Fibroblast of the aortic adventitia (primary cell): ENCODE measurements around the gene INTS6. TPM values are rescaled to one million over a fixed set of nuclear protein-coding genes. Genes with fewer than 3 reads are reported as not detected.
A peak's percentile ranks its signal among the peaks of the same experiment; 100 is the strongest.

Source experiments
- DNase-seq: peaks from one replicate; pipeline ENCODE4 v3.0.0-alpha.2; 2010; ENCODE audit warnings: low read depth
- H3K4me3 ChIP-seq: 2 replicates; pipeline ENCODE4 v1.5.1; 2011; ENCODE audit warnings: low read depth, mild to moderate bottlenecking, control low read depth, low read length, moderate library complexity
- total RNA-seq: library from RNA; depleted of rRNA; stranded (reverse); fragments of >200 nt; gene quantifications from 2 replicates; pipeline ENCODE4 v1.2.3, GENCODE V29; 2012; ENCODE audit warnings: low replicate concordance
- TF ChIP-seq, protein P1 (sequence below): IDR thresholded peaks from 2 replicates; pipeline ENCODE4 v1.5.1; 2011; ENCODE audit warnings: mild to moderate bottlenecking, low read length, control low read depth, inconsistent platforms; ENCODE audit not compliant: insufficient read depth

Gene INTS6
- total RNA-seq, 1 donor = 41.1 TPM

DNA sequence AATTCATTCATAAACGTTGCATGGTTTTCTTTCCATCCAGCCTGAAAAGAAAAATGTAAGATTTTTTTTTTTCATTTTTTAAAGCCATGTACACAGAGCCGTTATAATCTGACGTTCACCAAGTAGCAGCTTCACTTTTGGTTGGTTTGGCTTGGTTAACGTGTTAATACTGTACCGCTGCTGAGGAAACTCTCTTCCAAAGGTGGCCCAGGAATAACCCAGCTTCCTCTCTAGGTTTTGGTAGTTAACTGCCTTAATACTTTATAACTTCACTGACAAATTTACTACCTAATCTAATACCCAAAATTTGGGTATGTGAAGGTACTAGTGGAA, 1.7 kb downstream of the INTS6 start:
- peak overlapping the region; percentile 90 for H3K4me3 ChIP-seq
- DNase-seq = no peak
- TF ChIP-seq, protein P1, sequence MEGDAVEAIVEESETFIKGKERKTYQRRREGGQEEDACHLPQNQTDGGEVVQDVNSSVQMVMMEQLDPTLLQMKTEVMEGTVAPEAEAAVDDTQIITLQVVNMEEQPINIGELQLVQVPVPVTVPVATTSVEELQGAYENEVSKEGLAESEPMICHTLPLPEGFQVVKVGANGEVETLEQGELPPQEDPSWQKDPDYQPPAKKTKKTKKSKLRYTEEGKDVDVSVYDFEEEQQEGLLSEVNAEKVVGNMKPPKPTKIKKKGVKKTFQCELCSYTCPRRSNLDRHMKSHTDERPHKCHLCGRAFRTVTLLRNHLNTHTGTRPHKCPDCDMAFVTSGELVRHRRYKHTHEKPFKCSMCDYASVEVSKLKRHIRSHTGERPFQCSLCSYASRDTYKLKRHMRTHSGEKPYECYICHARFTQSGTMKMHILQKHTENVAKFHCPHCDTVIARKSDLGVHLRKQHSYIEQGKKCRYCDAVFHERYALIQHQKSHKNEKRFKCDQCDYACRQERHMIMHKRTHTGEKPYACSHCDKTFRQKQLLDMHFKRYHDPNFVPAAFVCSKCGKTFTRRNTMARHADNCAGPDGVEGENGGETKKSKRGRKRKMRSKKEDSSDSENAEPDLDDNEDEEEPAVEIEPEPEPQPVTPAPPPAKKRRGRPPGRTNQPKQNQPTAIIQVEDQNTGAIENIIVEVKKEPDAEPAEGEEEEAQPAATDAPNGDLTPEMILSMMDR = no peak

- DNase-seq = no peak
- TF ChIP-seq, protein P1 = no peak
Measured at GRCh38 chr13:51449018-51449417, 3.8 kb downstream of the INTS6 start.

DNA sequence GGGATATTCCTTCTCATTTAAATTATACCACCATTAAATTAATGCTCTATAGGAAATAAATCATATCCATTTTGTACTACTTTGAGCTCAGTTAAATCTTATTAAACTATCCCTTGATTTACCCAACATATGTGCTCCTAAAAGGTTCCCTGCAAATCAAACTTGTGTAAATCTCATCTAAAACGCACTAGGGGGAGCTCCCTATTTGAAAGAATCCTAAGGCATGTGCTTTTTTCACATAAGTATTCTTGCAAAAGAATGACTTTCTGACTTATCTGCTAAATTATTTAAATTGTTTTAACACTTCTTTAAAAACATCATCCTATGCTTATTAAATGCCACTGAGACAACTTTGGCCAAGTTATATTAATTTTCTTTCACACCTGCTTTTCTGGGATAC, 7.9 kb downstream of the INTS6 start:
- TF ChIP-seq, protein P1 = peak; percentile 46
- H3K4me3 ChIP-seq = no peak overlapping the region

More at GRCh38 chr13:51449018-51449417, 3.8 kb downstream of the INTS6 start:
- H3K4me3 ChIP-seq = no peak overlapping the region

GRCh38 chr13:51440381-51440780, 12.5 kb downstream of the INTS6 start:
- TF ChIP-seq, protein P1 = no peak
- H3K4me3 ChIP-seq = no peak overlapping the region
- no peak for DNase-seq

More for the DNA sequence above, 7.9 kb downstream of the INTS6 start:
- peak; percentile 76 for DNase-seq

- DNase-seq = no peak
- TF ChIP-seq, protein P1 = no peak
- no peak overlapping the region for H3K4me3 ChIP-seq
Measured at GRCh38 chr13:51437550-51438127, 15.2 kb downstream of the INTS6 start.

GRCh38 chr13:51435002-51435578, 17.7 kb downstream of the INTS6 start:
- TF ChIP-seq, protein P1 = peak; percentile 64
- H3K4me3 ChIP-seq = no peak overlapping the region
- DNase-seq = peak; percentile 62

GRCh38 chr13:51432576-51432975, 20.3 kb downstream of the INTS6 start:
- no peak overlapping the region for H3K4me3 ChIP-seq
- TF ChIP-seq, protein P1 = no peak
- DNase-seq = no peak
